HCT116 (cell line): ENCODE results near the gene CFAP298.

Experiments used
- JUND ChIP-seq: IDR thresholded peaks from 2 replicates; pipeline ENCODE4 v1.6.1; 2012
- SP1 ChIP-seq: IDR thresholded peaks from 2 replicates; pipeline ENCODE4 v1.6.1; 2012; ENCODE audit warnings: low read depth
- TF ChIP-seq, protein P1 (sequence below): IDR thresholded peaks from 2 replicates; pipeline ENCODE4 v1.6.1; 2011; ENCODE audit warnings: mild to moderate bottlenecking, low read length, moderate library complexity; ENCODE audit not compliant: insufficient replicate concordance; ENCODE audit errors: extremely low read depth
- TF ChIP-seq, protein P2 (sequence below): IDR thresholded peaks from 2 replicates; pipeline ENCODE4 v1.6.1; 2012; ENCODE audit warnings: low read depth
- TF ChIP-seq, protein P3 (sequence below), 3 experiments: fragments of 200-600 bp in 1 of 3; sonication (generic) in 1 of 3; IDR thresholded peaks in 2 of 3; conservative IDR thresholded peaks in 1 of 3; 2 replicates each; pipeline ENCODE4 v1.5.1; 2012 to 2017; ENCODE audit warnings: low read depth in 2 of 3, low read length in 2 of 3, antibody characterized with exemption in 1 of 3, borderline replicate concordance in 1 of 3, control low read depth in 1 of 3, mild to moderate bottlenecking in 1 of 3, mixed read lengths in 1 of 3, mixed run types in 1 of 3, moderate library complexity in 1 of 3; ENCODE audit not compliant: insufficient read depth in 1 of 3

DNA sequence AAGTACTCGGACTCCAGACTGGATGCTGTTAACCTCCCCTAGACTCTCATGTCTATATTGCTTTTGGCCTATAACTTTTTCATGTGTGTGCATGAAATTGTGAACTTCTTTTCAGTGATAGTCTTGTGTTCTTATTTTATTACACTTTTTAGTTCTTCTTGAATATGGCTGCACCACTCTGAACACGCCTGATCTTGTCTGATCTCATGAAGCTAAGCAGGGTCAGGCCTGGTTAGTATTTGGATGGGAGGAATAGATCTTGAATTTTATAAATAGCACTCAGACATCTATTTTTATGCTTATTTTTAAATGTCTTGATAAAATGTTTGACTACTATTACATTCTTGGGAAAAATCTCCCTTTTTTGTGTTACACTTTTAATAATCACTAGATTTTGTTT is 49.3 kb downstream of the CFAP298 start:
- no peak for TF ChIP-seq SP1
- TF ChIP-seq, protein P1, sequence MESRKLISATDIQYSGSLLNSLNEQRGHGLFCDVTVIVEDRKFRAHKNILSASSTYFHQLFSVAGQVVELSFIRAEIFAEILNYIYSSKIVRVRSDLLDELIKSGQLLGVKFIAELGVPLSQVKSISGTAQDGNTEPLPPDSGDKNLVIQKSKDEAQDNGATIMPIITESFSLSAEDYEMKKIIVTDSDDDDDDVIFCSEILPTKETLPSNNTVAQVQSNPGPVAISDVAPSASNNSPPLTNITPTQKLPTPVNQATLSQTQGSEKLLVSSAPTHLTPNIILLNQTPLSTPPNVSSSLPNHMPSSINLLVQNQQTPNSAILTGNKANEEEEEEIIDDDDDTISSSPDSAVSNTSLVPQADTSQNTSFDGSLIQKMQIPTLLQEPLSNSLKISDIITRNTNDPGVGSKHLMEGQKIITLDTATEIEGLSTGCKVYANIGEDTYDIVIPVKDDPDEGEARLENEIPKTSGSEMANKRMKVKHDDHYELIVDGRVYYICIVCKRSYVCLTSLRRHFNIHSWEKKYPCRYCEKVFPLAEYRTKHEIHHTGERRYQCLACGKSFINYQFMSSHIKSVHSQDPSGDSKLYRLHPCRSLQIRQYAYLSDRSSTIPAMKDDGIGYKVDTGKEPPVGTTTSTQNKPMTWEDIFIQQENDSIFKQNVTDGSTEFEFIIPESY, result no peak
- no peak for TF ChIP-seq JUND
- TF ChIP-seq, protein P2, sequence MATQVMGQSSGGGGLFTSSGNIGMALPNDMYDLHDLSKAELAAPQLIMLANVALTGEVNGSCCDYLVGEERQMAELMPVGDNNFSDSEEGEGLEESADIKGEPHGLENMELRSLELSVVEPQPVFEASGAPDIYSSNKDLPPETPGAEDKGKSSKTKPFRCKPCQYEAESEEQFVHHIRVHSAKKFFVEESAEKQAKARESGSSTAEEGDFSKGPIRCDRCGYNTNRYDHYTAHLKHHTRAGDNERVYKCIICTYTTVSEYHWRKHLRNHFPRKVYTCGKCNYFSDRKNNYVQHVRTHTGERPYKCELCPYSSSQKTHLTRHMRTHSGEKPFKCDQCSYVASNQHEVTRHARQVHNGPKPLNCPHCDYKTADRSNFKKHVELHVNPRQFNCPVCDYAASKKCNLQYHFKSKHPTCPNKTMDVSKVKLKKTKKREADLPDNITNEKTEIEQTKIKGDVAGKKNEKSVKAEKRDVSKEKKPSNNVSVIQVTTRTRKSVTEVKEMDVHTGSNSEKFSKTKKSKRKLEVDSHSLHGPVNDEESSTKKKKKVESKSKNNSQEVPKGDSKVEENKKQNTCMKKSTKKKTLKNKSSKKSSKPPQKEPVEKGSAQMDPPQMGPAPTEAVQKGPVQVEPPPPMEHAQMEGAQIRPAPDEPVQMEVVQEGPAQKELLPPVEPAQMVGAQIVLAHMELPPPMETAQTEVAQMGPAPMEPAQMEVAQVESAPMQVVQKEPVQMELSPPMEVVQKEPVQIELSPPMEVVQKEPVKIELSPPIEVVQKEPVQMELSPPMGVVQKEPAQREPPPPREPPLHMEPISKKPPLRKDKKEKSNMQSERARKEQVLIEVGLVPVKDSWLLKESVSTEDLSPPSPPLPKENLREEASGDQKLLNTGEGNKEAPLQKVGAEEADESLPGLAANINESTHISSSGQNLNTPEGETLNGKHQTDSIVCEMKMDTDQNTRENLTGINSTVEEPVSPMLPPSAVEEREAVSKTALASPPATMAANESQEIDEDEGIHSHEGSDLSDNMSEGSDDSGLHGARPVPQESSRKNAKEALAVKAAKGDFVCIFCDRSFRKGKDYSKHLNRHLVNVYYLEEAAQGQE, result no peak
- TF ChIP-seq, protein P3, sequence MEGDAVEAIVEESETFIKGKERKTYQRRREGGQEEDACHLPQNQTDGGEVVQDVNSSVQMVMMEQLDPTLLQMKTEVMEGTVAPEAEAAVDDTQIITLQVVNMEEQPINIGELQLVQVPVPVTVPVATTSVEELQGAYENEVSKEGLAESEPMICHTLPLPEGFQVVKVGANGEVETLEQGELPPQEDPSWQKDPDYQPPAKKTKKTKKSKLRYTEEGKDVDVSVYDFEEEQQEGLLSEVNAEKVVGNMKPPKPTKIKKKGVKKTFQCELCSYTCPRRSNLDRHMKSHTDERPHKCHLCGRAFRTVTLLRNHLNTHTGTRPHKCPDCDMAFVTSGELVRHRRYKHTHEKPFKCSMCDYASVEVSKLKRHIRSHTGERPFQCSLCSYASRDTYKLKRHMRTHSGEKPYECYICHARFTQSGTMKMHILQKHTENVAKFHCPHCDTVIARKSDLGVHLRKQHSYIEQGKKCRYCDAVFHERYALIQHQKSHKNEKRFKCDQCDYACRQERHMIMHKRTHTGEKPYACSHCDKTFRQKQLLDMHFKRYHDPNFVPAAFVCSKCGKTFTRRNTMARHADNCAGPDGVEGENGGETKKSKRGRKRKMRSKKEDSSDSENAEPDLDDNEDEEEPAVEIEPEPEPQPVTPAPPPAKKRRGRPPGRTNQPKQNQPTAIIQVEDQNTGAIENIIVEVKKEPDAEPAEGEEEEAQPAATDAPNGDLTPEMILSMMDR (IDR thresholded peaks at IDR 0.05 in 2 of 3, conservative IDR thresholded peaks at IDR 0.05 in 1 of 3; ENCODE audit: borderline replicate concordance in 1 of 3, insufficient read depth in 1 of 3, low read depth in 2 of 3, low read length in 2 of 3), result no peak
